Measurements from ENCODE around the gene WNT7B. TPM values are rescaled to one million over a fixed set of nuclear protein-coding genes. Genes with fewer than 3 reads are reported as not detected.

The WNT7B gene
- total RNA-seq, 1 experiment from 2014 or later, result not detected

DNA sequence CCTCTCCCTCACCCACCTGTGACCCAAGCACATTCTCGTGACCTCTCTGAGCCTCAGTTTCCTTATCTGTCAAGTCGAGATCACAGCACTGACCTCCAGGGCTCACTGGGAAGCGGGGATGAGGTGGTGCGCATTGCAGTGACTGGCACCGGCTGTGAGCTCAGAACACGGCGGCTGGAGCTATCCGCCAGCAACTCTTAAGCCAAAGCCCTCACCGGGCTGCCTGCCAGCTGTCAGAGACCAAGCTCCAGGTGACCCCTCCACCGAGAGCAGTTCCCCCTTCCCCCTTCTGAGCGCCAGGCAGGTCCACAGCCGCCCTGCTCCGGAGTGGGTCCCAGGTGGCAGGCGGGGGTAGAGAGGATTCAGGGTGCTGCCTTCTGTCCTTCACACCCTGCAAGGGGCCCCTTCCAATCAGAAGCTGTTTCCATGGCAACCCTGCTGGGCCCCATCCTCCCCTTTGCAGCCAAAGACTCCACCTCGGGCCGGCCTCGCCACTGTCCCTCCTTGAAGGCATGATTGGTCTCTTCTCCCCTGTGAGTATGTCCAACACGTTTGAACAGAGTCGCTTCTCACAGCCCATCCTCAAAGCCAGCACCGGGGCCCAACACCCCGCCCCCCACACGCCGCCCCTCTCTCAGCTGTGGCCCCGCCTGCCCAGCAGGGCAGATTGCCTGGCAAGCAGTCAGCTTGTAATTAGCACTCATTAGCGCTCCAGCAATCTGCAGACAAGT is 98.7 kb downstream of the WNT7B start:
- Histone ChIP-seq H3K4me1 (no peaks in the 10 kb centered on the region), H3K9me3 (replicated peaks) (no peaks in the 10 kb centered on the region), H3K27ac (no peak overlapping the region), H3K36me3 (no peaks in the 10 kb centered on the region), H3K27me3 (0 out of 2 replicates have a peak, but pooled peaks cover 7% of the 10 kb centered on the region), H3K4me3 (no peak overlapping the region)
- DNase-seq, result no peak

DNA sequence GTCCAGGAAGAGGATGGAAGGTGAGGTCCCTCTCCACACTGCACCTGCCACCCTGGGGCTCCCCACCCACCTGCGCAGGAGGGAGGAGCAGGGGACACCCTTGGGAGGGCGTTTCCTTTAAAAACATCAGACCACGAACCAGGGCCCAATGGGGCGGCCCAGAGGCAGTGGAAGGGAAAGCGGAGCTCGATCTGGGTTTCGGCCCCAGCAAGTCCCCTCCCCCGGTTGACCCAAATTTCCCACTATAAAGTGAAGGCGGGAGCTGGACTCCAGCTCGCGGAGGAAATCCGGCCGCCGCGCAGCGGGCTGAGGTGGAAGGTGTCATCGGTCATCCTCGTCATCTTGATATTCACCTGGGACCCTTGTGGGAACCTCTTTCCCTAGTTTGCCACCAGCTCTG is 99.3 kb downstream of the WNT7B start:
- Histone ChIP-seq H3K27me3 (0 out of 2 replicates have a peak, but pooled peaks cover 7% of the 10 kb centered on the region), H3K36me3 (no peaks in the 10 kb centered on the region), H3K4me1 (no peaks in the 10 kb centered on the region), H3K27ac (no peak overlapping the region), H3K9me3 (replicated peaks) (no peaks in the 10 kb centered on the region), H3K4me3 (no peak overlapping the region)
- no peak for DNase-seq

DNA sequence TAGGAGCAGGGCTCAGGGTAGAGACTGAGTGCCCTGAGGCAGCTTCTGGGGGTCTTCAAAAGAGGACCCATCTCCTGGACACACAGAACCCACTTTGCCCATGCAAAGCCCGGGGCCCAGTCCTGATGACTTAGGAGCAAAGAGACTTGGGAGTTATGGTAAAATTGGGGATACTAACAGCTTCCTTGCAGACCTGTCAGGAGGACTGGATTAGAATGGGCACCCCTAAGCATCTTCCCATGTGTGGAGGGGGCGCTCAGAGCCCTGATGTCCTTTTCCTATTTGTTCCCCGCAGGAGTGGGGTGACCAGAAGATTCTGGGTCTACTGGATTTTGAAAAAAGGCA is 100.0 kb downstream of the WNT7B start:
- no peaks in the 10 kb centered on the region for H3K9me3 ChIP-seq (replicated peaks)
- no peak overlapping the region for H3K4me3 ChIP-seq
- no peaks in the 10 kb centered on the region for H3K36me3 ChIP-seq
- no peak overlapping the region for H3K27ac ChIP-seq
- DNase-seq, result no peak
- H3K27me3 ChIP-seq, result 0 out of 2 replicates have a peak, but pooled peaks cover 7% of the 10 kb centered on the region
- no peaks in the 10 kb centered on the region for H3K4me1 ChIP-seq

DNA sequence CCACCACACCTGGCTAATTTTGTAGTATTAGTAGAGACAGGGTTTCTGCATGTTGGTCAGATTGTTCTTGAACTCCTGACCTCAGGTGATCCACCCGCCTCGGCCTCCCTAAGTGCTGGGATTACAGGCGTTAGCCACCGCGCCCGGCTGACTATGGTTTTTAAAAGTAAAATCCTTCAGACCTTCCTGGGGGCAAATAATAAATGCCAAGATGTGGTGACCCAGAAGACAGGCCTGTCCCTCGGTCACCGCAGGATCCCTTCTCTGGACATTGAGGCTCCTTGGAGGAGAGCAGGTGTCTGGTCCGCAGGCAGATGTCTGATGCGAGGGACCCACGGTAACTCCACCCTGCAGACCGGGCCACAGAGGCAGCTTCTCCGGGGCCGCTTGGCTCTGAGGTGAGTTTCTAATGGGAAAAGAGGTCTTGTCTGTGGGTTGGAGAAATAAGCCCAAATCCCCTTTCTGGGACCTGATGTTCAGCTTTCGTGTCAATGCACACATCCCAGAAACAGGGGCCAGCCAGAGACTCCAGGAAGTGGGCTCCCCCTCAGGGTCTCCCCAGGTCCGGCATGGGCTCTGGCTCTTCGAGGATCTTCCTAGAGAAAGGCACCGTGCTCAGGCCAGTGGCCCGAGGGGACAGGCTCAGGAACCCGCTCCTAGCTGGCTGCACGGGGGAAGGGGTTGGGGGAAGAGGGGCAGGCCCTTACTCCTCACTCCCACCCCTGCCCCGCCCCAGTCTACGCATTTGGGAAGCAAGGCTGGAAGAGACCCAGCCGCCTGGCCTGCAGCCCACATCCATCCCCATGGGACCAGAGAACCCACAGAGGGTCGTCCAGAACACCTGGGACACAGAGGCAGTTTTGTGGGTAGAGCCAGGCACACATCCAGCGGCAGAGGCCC is 100.6 kb downstream of the WNT7B start:
- no peak overlapping the region for H3K27ac ChIP-seq
- no peak overlapping the region for H3K4me3 ChIP-seq
- H3K27me3 ChIP-seq, result 0 out of 2 replicates have a peak, but pooled peaks cover 7% of the 10 kb centered on the region
- no peaks in the 10 kb centered on the region for H3K9me3 ChIP-seq (replicated peaks)
- H3K36me3 ChIP-seq, result no peaks in the 10 kb centered on the region
- H3K4me1 ChIP-seq, result no peaks in the 10 kb centered on the region
- no peak for DNase-seq

DNA sequence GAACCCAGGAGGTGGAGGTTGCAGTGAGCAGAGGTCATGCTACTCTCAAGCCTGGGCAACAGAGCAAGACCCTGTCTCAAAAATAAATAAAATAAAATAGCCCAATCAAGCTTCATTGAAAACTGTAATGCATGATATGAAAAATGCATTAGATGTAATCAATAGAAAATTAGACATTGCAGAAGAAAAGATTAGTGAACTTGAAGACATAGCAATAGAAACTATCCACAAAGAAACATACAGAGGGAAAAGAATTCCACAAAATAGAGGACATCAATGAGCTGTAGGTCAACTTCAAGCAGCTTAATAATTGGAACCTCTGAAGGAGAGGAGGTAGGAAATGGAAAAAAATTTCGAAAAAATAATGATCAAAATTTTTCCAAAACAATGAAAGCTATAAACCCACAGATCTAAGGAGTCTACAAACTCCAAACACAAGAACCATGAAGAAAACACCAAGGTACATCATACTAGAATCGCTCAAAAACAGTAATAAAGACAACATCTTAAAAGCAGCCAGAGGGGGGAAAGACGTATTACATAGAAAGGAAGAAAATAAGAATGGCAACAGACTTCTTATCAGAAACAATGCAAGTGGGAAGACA is 104.2 kb downstream of the WNT7B start:
- H3K9me3 ChIP-seq (replicated peaks), result no peaks in the 10 kb centered on the region
- no peaks in the 10 kb centered on the region for H3K4me1 ChIP-seq
- H3K36me3 ChIP-seq, result no peaks in the 10 kb centered on the region
- no peaks in the 10 kb centered on the region for H3K27me3 ChIP-seq
- DNase-seq, result no peak
- H3K4me3 ChIP-seq, result no peak overlapping the region
- no peak overlapping the region for H3K27ac ChIP-seq

DNA sequence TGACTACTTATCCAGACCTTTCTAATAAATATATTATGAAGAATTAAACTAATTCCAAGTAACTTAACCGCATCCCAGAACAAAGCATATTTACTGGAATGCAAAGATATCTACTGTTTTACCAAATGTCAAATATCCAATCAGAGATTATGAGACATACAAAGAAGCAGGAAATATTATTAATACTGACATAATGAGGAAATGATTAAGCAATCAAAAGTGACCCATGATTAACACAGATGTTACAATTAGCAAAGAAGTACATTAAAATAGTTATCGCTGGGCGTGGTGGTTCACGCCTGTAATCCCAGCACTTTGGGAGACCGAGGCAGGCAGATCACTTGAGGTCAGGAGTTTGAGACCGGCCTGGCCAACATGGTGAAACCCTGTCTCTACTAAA is 105.2 kb downstream of the WNT7B start:
- H3K4me1 ChIP-seq, result no peaks in the 10 kb centered on the region

More for the DNA sequence above, 105.2 kb downstream of the WNT7B start:
- Histone ChIP-seq H3K36me3 (no peaks in the 10 kb centered on the region), H3K27ac (no peak overlapping the region), H3K9me3 (replicated peaks) (no peaks in the 10 kb centered on the region), H3K27me3 (no peaks in the 10 kb centered on the region), H3K4me3 (no peak overlapping the region)
- DNase-seq, result no peak

Other genes starting within 250 kb of the WNT7B start
- gene PPARA, start 173.4 kb upstream of the WNT7B start, total RNA-seq (2014; rRNA removed; shearing (Covaris generic)), result 10.4 and 11.5 TPM in 2 replicates